CD14-positive monocyte (primary cell): Measurements from ENCODE around the gene GNL3. TPM values are rescaled to one million over a fixed set of nuclear protein-coding genes. Genes with fewer than 3 reads are reported as not detected.

Source experiments
- DNase-seq, 3 donors: peaks; one replicate each; pipeline ENCODE4 v3.0.0-alpha.2; 2011 to 2022
- H2AFZ ChIP-seq: 2 replicates; pipeline ENCODE4 v1.6.0; 2012; ENCODE audit warnings: mild to moderate bottlenecking, low read depth, low read length, inconsistent platforms; ENCODE audit not compliant: insufficient read depth, poor library complexity, severe bottlenecking
- H3K27ac ChIP-seq, 2 donors: 1 replicate in 1 of 2; 2 replicates in 1 of 2; pipeline ENCODE4 v1.5.1; 2012 to 2013; ENCODE audit warnings: low read length in 2 of 2, control low read depth in 1 of 2, inconsistent platforms in 1 of 2, low read depth in 1 of 2, mild to moderate bottlenecking in 1 of 2
- H3K27me3 ChIP-seq, 2 donors: one replicate each; pipeline versions ENCODE4 v1.6.0 to v1.6.1; 2011 to 2013; ENCODE audit warnings: low read length in 2 of 2; ENCODE audit not compliant: control insufficient read depth in 2 of 2, insufficient read depth in 2 of 2
- H3K36me3 ChIP-seq, 2 donors: replicated peaks in 1 of 2; 1 replicate in 1 of 2; 2 replicates in 1 of 2; pipeline versions ENCODE4 v1.5.1 to v1.6.1; 2012 to 2013; ENCODE audit warnings: low read length in 2 of 2, control low read depth in 1 of 2, inconsistent platforms in 1 of 2, mild to moderate bottlenecking in 1 of 2; ENCODE audit not compliant: insufficient read depth in 2 of 2, control insufficient read depth in 1 of 2
- H3K4me1 ChIP-seq, 2 donors: 1 replicate in 1 of 2; 2 replicates in 1 of 2; pipeline versions ENCODE4 v1.5.1 to v1.6.1; 2012 to 2013; ENCODE audit warnings: low read length in 2 of 2, control low read depth in 1 of 2, inconsistent platforms in 1 of 2, mild to moderate bottlenecking in 1 of 2, moderate library complexity in 1 of 2; ENCODE audit not compliant: insufficient read depth in 2 of 2, control insufficient read depth in 1 of 2
- H3K4me2 ChIP-seq: replicated peaks from 2 replicates; pipeline ENCODE3; 2012; ENCODE audit warnings: low read length, moderate library complexity, mild to moderate bottlenecking; ENCODE audit not compliant: poor library complexity, severe bottlenecking; ENCODE audit errors: extremely low read depth
- H3K4me3 ChIP-seq, 3 experiments: fragments of 200-600 bp in 1 of 3; sonication (generic) in 1 of 3; replicated peaks in 1 of 3; 1 replicate in 2 of 3; 2 replicates in 1 of 3; pipeline ENCODE4 v1.5.1; 2011 to 2013; ENCODE audit warnings: low read length in 3 of 3, mild to moderate bottlenecking in 3 of 3, control low read depth in 2 of 3, low read depth in 2 of 3, inconsistent platforms in 1 of 3, moderate library complexity in 1 of 3
- H3K79me2 ChIP-seq: 2 replicates; pipeline ENCODE4 v1.6.0; 2012; ENCODE audit warnings: mild to moderate bottlenecking, control low read depth, inconsistent platforms, low read length, moderate library complexity; ENCODE audit not compliant: insufficient read depth
- H3K9ac ChIP-seq: 2 replicates; pipeline ENCODE4 v1.6.0; 2017; ENCODE audit warnings: low read length, mild to moderate bottlenecking; ENCODE audit not compliant: insufficient read depth, poor library complexity, severe bottlenecking
- H3K9me3 ChIP-seq, 2 donors: replicated peaks in 1 of 2; 1 replicate in 1 of 2; 2 replicates in 1 of 2; pipeline versions ENCODE4 v1.5.1 to v1.6.1; 2012 to 2013; ENCODE audit warnings: low read length in 2 of 2, control low read depth in 1 of 2; ENCODE audit not compliant: control insufficient read depth in 1 of 2, insufficient read depth in 1 of 2
- H4K20me1 ChIP-seq: 2 replicates; pipeline ENCODE4 v1.6.0; 2012; ENCODE audit warnings: mild to moderate bottlenecking, low read length, control low read depth, moderate library complexity; ENCODE audit not compliant: insufficient read depth
- H3K27ac Mint-ChIP-seq, 7 donors: one replicate each; pipeline ENCODE4 v1.8.0; 2020; ENCODE audit warnings: mild to moderate bottlenecking in 7 of 7, mixed read lengths in 7 of 7, moderate library complexity in 6 of 7, inconsistent platforms in 2 of 7
- H3K27me3 Mint-ChIP-seq, 3 donors: one replicate each; pipeline ENCODE4 v1.8.0; 2021 to 2022; ENCODE audit warnings: low read depth in 3 of 3, mild to moderate bottlenecking in 3 of 3, mixed read lengths in 3 of 3, moderate library complexity in 3 of 3, inconsistent platforms in 1 of 3
- H3K36me3 Mint-ChIP-seq, 2 donors: one replicate each; pipeline ENCODE4 v1.8.0; 2020; ENCODE audit warnings: mixed read lengths in 2 of 2, inconsistent platforms in 1 of 2, mild to moderate bottlenecking in 1 of 2
- H3K4me1 Mint-ChIP-seq: one replicate; pipeline ENCODE4 v1.8.0; 2020; ENCODE audit warnings: mild to moderate bottlenecking, mixed read lengths
- H3K4me3 Mint-ChIP-seq, 2 donors: one replicate each; pipeline ENCODE4 v1.8.0; 2020; ENCODE audit warnings: mild to moderate bottlenecking in 2 of 2, mixed read lengths in 2 of 2, moderate library complexity in 1 of 2
- H3K9me3 Mint-ChIP-seq, 7 donors: one replicate each; pipeline ENCODE4 v1.8.0; 2020 to 2022; ENCODE audit warnings: mixed read lengths in 7 of 7, mild to moderate bottlenecking in 6 of 7, moderate library complexity in 6 of 7, inconsistent platforms in 2 of 7
- CTCF ChIP-seq: fragments of 200-600 bp; IDR thresholded peaks from one replicate; pipeline ENCODE4 v1.8.0; 2022; ENCODE audit warnings: antibody characterized with exemption, mild to moderate bottlenecking
- WGBS: methylation state at CpG from one replicate; pipeline ENCODE4 v1.1.5; 2013; ENCODE audit warnings: missing lambda C conversion rate; ENCODE audit not compliant: insufficient coverage; 5-methylcytosine and 5-hydroxymethylcytosine counted together
- intact Hi-C, 2 donors: fragments of 100-400 bp; cut with micrococcal nuclease; formaldehyde crosslinking; loops; one replicate each; pipeline versions ENCODE4 v1.15.0 to v1.15.1; 2023
- polyA plus RNA-seq, 3 donors: library from polyadenylated mRNA; depleted of rRNA in 1 of 3; unstranded in 2 of 3; stranded (reverse) in 1 of 3; fragments of 300-500 nt in 2 of 3; fragments of >200 nt in 1 of 3; fragmentation: Illumina TruSeq in 2 of 3; gene quantifications; 1 replicate in 2 of 3; 2 replicates in 1 of 3; pipeline ENCODE4 v1.2.3, GENCODE V29; 2012 to 2021

The GNL3 gene
- polyA plus RNA-seq, 3 donors: 13.4 to 18.7 (median 16.7) TPM

DNA sequence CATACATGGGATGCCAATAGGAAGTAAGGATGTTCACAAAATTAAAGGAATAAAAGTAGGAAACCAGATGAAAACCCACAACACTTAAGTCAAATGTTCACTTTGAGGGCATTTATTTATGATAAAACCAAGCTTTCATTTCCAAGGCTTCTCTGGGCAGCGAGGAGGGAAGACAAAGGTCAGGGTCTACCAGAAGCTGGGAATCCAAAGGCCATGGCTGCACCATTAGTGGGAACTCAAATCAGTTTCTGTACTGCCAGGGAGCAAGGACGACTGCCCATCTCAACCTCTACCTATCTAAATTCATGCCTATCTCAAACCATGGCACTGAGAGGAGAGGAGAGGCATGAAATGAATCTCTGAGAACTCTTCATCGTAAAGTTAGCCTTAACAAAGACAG lies 22.7 kb upstream of the GNL3 start:
- H3K27me3 ChIP-seq: no peaks in the 10 kb centered on the region
- no peak overlapping the region for H2AFZ ChIP-seq
- no peak for DNase-seq
- no peak for TF ChIP-seq CTCF
- WGBS: 100% methylated on average over 1 of the region's 3 CpGs
- Mint-ChIP-seq H3K27me3 (no peaks in the 10 kb centered on the region), H3K36me3 (peaks cover 69 to 90% of the 10 kb centered on the region in 2 donors), H3K9me3 (no peaks in the 10 kb centered on the region), H3K4me3 (no peak overlapping the region), H3K4me1 (no peaks in the 10 kb centered on the region), H3K27ac (peak overlapping the region in 3 of 7 donors; percentile 26 to 50 (median 38))
- no peak overlapping the region for H3K4me2 ChIP-seq
- peaks cover 25% of the 10 kb centered on the region for H3K79me2 ChIP-seq
- peaks cover 76 to 97% of the 10 kb centered on the region in 2 donors for H3K36me3 ChIP-seq
- no peak overlapping the region for H3K9ac ChIP-seq
- H3K4me1 ChIP-seq: no peaks in the 10 kb centered on the region
- H3K4me3 ChIP-seq: no peak overlapping the region
- intact Hi-C loops: no loop called here
- no peaks in the 10 kb centered on the region for H3K9me3 ChIP-seq
- H3K27ac ChIP-seq: no peak overlapping the region
- H4K20me1 ChIP-seq: peaks cover 21% of the 10 kb centered on the region

- peak; percentile 78 to 92 (median 86) for DNase-seq
- H3K9me3 ChIP-seq: no peaks in the 10 kb centered on the region
- H3K9ac ChIP-seq: peak overlapping the region; percentile 9
- H3K27ac ChIP-seq: peak overlapping the region; percentile 20 to 78
- peaks cover 27% of the 10 kb centered on the region in 2 donors for H3K4me1 ChIP-seq
- no CpG with 5 or more reads among the region's 9 CpGs for WGBS
- no peak for TF ChIP-seq CTCF
- H4K20me1 ChIP-seq: peaks cover 50% of the 10 kb centered on the region
- Mint-ChIP-seq H3K27ac (peak overlapping the region; percentile 89 to 97 (median 95)), H3K27me3 (no peaks in the 10 kb centered on the region), H3K4me1 (peaks cover 28% of the 10 kb centered on the region), H3K36me3 (peaks cover 54 to 70% of the 10 kb centered on the region in 2 donors), H3K4me3 (peak overlapping the region; percentile 48 to 76), H3K9me3 (peaks cover 0 to 3% (median 0%) of the 10 kb centered on the region in 7 donors)
- peaks cover 45% of the 10 kb centered on the region for H3K79me2 ChIP-seq
- peak overlapping the region; percentile 36 for H3K4me2 ChIP-seq
- intact Hi-C loops: no loop called here
- H3K27me3 ChIP-seq: no peaks in the 10 kb centered on the region
- H3K4me3 ChIP-seq: no peak overlapping the region
- no peak overlapping the region for H2AFZ ChIP-seq
- H3K36me3 ChIP-seq: peaks cover 66 to 69% of the 10 kb centered on the region in 2 donors
Observed at GRCh38 chr3:52670621-52671521, 15.0 kb upstream of the GNL3 start.
